Immature natural killer cell (primary cell): ENCODE measurements around the gene USP40. TPM values are rescaled to one million over a fixed set of nuclear protein-coding genes. Genes with fewer than 3 reads are reported as not detected.
A peak's percentile ranks its signal among the peaks of the same experiment; 100 is the strongest.

Experiments used
- DNase-seq, 3 donors: peaks; one replicate each; pipeline ENCODE4 v3.0.0; 2022; ENCODE audit warnings: mixed read lengths in 1 of 3
- H3K27ac Mint-ChIP-seq, 6 donors: one replicate each; pipeline ENCODE4 v1.8.0; 2020; ENCODE audit warnings: mixed read lengths in 6 of 6, mild to moderate bottlenecking in 5 of 6, inconsistent platforms in 4 of 6, moderate library complexity in 3 of 6
- H3K27me3 Mint-ChIP-seq, 3 donors: one replicate each; pipeline ENCODE4 v1.8.0; 2020 to 2021; ENCODE audit warnings: low read depth in 3 of 3, mild to moderate bottlenecking in 3 of 3, mixed read lengths in 3 of 3, moderate library complexity in 3 of 3, inconsistent platforms in 1 of 3
- H3K36me3 Mint-ChIP-seq, 3 donors: one replicate each; pipeline ENCODE4 v1.8.0; 2020; ENCODE audit warnings: mixed read lengths in 3 of 3, inconsistent platforms in 2 of 3, mild to moderate bottlenecking in 2 of 3
- H3K4me1 Mint-ChIP-seq, 2 donors: one replicate each; pipeline ENCODE4 v1.8.0; 2020; ENCODE audit warnings: inconsistent platforms in 2 of 2, mild to moderate bottlenecking in 2 of 2, mixed read lengths in 2 of 2, moderate library complexity in 1 of 2
- H3K4me3 Mint-ChIP-seq, 5 donors: one replicate each; pipeline ENCODE4 v1.8.0; 2020; ENCODE audit warnings: mild to moderate bottlenecking in 5 of 5, mixed read lengths in 5 of 5, inconsistent platforms in 3 of 5, moderate library complexity in 3 of 5
- H3K9me3 Mint-ChIP-seq, 6 donors: one replicate each; pipeline ENCODE4 v1.8.0; 2020; ENCODE audit warnings: mild to moderate bottlenecking in 6 of 6, mixed read lengths in 6 of 6, inconsistent platforms in 4 of 6, moderate library complexity in 3 of 6
- polyA plus RNA-seq, 3 donors: library from polyadenylated mRNA; unstranded; fragments of 300-500 nt; fragmentation: Illumina TruSeq; gene quantifications; one replicate each; pipeline ENCODE4 v1.2.3, GENCODE V29; 2021

The USP40 gene
- polyA plus RNA-seq, 3 donors from 2014 or later: 3.4 to 8.6 (median 5.1) TPM

- peaks cover 1 to 4% of the 10 kb centered on the region in 2 donors for H3K4me1 Mint-ChIP-seq
- H3K27me3 Mint-ChIP-seq: peaks cover 2 to 7% (median 6%) of the 10 kb centered on the region in 3 donors
- H3K36me3 Mint-ChIP-seq: peaks cover 4 to 57% (median 19%) of the 10 kb centered on the region in 3 donors
- H3K9me3 Mint-ChIP-seq: no peaks in the 10 kb centered on the region
- no peak overlapping the region for H3K27ac Mint-ChIP-seq
- H3K4me3 Mint-ChIP-seq: no peak overlapping the region
- DNase-seq: no peak
These were observed 116.4 kb downstream of the USP40 start for GRCh38 chr2:233449921-233450863.

GRCh38 chr2:233449081-233449901 is 117.3 kb downstream of the USP40 start:
- Mint-ChIP-seq H3K27ac (peak overlapping the region in 1 of 6 donors; percentile 64), H3K36me3 (peaks cover 4 to 58% (median 22%) of the 10 kb centered on the region in 3 donors), H3K4me1 (peaks cover 10% of the 10 kb centered on the region in 2 donors), H3K27me3 (peaks cover 2 to 9% (median 6%) of the 10 kb centered on the region in 3 donors), H3K4me3 (no peak overlapping the region), H3K9me3 (peaks cover 0 to 2% (median 0%) of the 10 kb centered on the region in 6 donors)
- DNase-seq: no peak

- H3K27ac Mint-ChIP-seq: no peak overlapping the region
These were observed 118.0 kb downstream of the USP40 start for GRCh38 chr2:233448575-233448974.

GRCh38 chr2:233448220-233448559 is 118.4 kb downstream of the USP40 start:
- Mint-ChIP-seq H3K27ac (peak overlapping the region in 2 of 6 donors; percentile 37 to 80), H3K4me3 (no peak overlapping the region), H3K27me3 (peaks cover 2 to 8% (median 7%) of the 10 kb centered on the region in 3 donors), H3K4me1 (peaks cover 21% of the 10 kb centered on the region in 2 donors), H3K36me3 (peaks cover 9 to 55% (median 26%) of the 10 kb centered on the region in 3 donors), H3K9me3 (peaks cover 0 to 2% (median 0%) of the 10 kb centered on the region in 6 donors)
- DNase-seq: no peak

More at GRCh38 chr2:233448575-233448974, 118.0 kb downstream of the USP40 start:
- Mint-ChIP-seq H3K36me3 (peaks cover 5 to 53% (median 23%) of the 10 kb centered on the region in 3 donors), H3K27me3 (peaks cover 2 to 10% (median 7%) of the 10 kb centered on the region in 3 donors), H3K4me3 (no peak overlapping the region), H3K9me3 (peaks cover 0 to 2% (median 0%) of the 10 kb centered on the region in 6 donors), H3K4me1 (peaks cover 17 to 18% of the 10 kb centered on the region in 2 donors)
- no peak for DNase-seq

GRCh38 chr2:233447506-233448219 is 118.9 kb downstream of the USP40 start:
- DNase-seq: no peak
- Mint-ChIP-seq H3K27me3 (peaks cover 2 to 8% (median 7%) of the 10 kb centered on the region in 3 donors), H3K27ac (no peak overlapping the region), H3K4me1 (peaks cover 23 to 24% of the 10 kb centered on the region in 2 donors), H3K4me3 (no peak overlapping the region), H3K9me3 (peaks cover 0 to 2% (median 0%) of the 10 kb centered on the region in 6 donors), H3K36me3 (peaks cover 12 to 54% (median 29%) of the 10 kb centered on the region in 3 donors)

GRCh38 chr2:233446606-233447305 is 119.8 kb downstream of the USP40 start:
- DNase-seq: no peak
- Mint-ChIP-seq H3K27ac (no peak overlapping the region), H3K4me3 (no peak overlapping the region), H3K9me3 (peaks cover 0 to 2% (median 0%) of the 10 kb centered on the region in 6 donors), H3K27me3 (peaks cover 2 to 8% (median 7%) of the 10 kb centered on the region in 3 donors), H3K4me1 (peaks cover 23 to 33% of the 10 kb centered on the region in 2 donors), H3K36me3 (peaks cover 12 to 45% (median 22%) of the 10 kb centered on the region in 3 donors)

GRCh38 chr2:233446121-233446520 is 120.5 kb downstream of the USP40 start:
- H3K27ac Mint-ChIP-seq: no peak overlapping the region
- peaks cover 12 to 44% (median 22%) of the 10 kb centered on the region in 3 donors for H3K36me3 Mint-ChIP-seq
- peaks cover 23 to 35% of the 10 kb centered on the region in 2 donors for H3K4me1 Mint-ChIP-seq
- DNase-seq: no peak
- H3K4me3 Mint-ChIP-seq: no peak overlapping the region
- peaks cover 2 to 8% (median 7%) of the 10 kb centered on the region in 3 donors for H3K27me3 Mint-ChIP-seq
- peaks cover 0 to 2% (median 0%) of the 10 kb centered on the region in 6 donors for H3K9me3 Mint-ChIP-seq

- peaks cover 23 to 35% of the 10 kb centered on the region in 2 donors for H3K4me1 Mint-ChIP-seq
- no peak for DNase-seq
- H3K4me3 Mint-ChIP-seq: no peak overlapping the region
- H3K9me3 Mint-ChIP-seq: peaks cover 0 to 2% (median 0%) of the 10 kb centered on the region in 6 donors
- H3K27me3 Mint-ChIP-seq: peaks cover 2 to 9% (median 5%) of the 10 kb centered on the region in 3 donors
- peak overlapping the region in 4 of 6 donors; percentile 2 to 66 (median 36) for H3K27ac Mint-ChIP-seq
- H3K36me3 Mint-ChIP-seq: peaks cover 12 to 39% (median 22%) of the 10 kb centered on the region in 3 donors
These were observed 121.3 kb downstream of the USP40 start for GRCh38 chr2:233445152-233445830.

- Mint-ChIP-seq H3K27me3 (peaks cover 2 to 9% (median 7%) of the 10 kb centered on the region in 3 donors), H3K27ac (peak overlapping the region in 4 of 6 donors; percentile 26 to 84 (median 68)), H3K36me3 (peaks cover 12 to 39% (median 22%) of the 10 kb centered on the region in 3 donors), H3K4me1 (peaks cover 27 to 40% of the 10 kb centered on the region in 2 donors), H3K4me3 (no peak overlapping the region), H3K9me3 (peaks cover 0 to 2% (median 0%) of the 10 kb centered on the region in 6 donors)
- no peak for DNase-seq
These were observed 122.1 kb downstream of the USP40 start for GRCh38 chr2:233444501-233444900.

GRCh38 chr2:233443511-233444183 is 122.9 kb downstream of the USP40 start:
- peaks cover 31 to 46% of the 10 kb centered on the region in 2 donors for H3K4me1 Mint-ChIP-seq
- H3K9me3 Mint-ChIP-seq: peaks cover 0 to 2% (median 0%) of the 10 kb centered on the region in 6 donors
- peaks cover 14 to 41% (median 28%) of the 10 kb centered on the region in 3 donors for H3K36me3 Mint-ChIP-seq
- peak; percentile 68 to 79 (median 77) for DNase-seq
- H3K27ac Mint-ChIP-seq: peak overlapping the region; percentile 77 to 91 (median 83)
- no peak overlapping the region for H3K4me3 Mint-ChIP-seq
- peaks cover 2 to 9% (median 8%) of the 10 kb centered on the region in 3 donors for H3K27me3 Mint-ChIP-seq

- H3K4me1 Mint-ChIP-seq: peaks cover 27 to 46% of the 10 kb centered on the region in 2 donors
- H3K36me3 Mint-ChIP-seq: peaks cover 11 to 38% (median 22%) of the 10 kb centered on the region in 3 donors
- peak overlapping the region in 5 of 6 donors; percentile 48 to 81 (median 60) for H3K27ac Mint-ChIP-seq
- no peak overlapping the region for H3K4me3 Mint-ChIP-seq
- peaks cover 0 to 2% (median 0%) of the 10 kb centered on the region in 6 donors for H3K9me3 Mint-ChIP-seq
- DNase-seq: no peak
- peaks cover 0 to 8% (median 7%) of the 10 kb centered on the region in 3 donors for H3K27me3 Mint-ChIP-seq
These were observed 124.6 kb downstream of the USP40 start for GRCh38 chr2:233442028-233442310.
